ENCODE data around the gene ZBTB42.

The ZBTB42 gene

DNA sequence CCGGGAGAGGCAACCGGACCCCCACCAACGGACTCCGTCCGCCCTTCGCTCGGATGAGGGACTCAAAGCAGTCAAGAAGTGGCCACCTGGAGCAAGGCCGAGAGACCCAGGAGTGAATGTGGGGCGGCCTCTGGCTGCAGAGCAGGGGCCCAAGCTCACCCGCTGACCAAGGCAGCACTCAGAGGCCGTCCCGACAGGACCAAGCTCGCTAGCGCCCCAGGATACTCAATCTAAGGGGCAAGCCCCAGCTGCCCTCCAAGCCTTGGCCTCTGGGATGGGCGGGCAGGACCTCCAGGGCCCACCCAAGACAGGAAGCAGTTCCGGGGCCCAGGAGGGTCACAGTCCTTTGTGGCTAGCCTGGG is 6.3 kb upstream of the ZBTB42 start:
- Histone ChIP-seq H3K9me3 (ENCODE audit: low read depth, low read length) (no peaks in the 10 kb centered on the region), H3K27ac (no peak overlapping the region), H3K9ac (ENCODE audit: insufficient read length) (peak overlapping the region; percentile 84), H3K36me3 (ENCODE audit: insufficient read depth, low read length) (no peaks in the 10 kb centered on the region; the same call in 1 of the 2 replicates), H3K4me3 (peak overlapping the region; percentile 86)
- no peak for TF ChIP-seq FOXP2 (optimal IDR thresholded peaks at IDR 0.05; ENCODE audit: control extremely low read depth, extremely low read length, insufficient read depth)
- no peak for TF ChIP-seq EZH2 (IDR thresholded peaks at IDR 0.05)
- TF ChIP-seq POLR2AphosphoS5 (IDR thresholded peaks at IDR 0.05; ENCODE audit: borderline replicate concordance, low read depth, low read length): no peak
- no peak for DNase-seq (ENCODE audit: low read depth, low spot score)

DNA sequence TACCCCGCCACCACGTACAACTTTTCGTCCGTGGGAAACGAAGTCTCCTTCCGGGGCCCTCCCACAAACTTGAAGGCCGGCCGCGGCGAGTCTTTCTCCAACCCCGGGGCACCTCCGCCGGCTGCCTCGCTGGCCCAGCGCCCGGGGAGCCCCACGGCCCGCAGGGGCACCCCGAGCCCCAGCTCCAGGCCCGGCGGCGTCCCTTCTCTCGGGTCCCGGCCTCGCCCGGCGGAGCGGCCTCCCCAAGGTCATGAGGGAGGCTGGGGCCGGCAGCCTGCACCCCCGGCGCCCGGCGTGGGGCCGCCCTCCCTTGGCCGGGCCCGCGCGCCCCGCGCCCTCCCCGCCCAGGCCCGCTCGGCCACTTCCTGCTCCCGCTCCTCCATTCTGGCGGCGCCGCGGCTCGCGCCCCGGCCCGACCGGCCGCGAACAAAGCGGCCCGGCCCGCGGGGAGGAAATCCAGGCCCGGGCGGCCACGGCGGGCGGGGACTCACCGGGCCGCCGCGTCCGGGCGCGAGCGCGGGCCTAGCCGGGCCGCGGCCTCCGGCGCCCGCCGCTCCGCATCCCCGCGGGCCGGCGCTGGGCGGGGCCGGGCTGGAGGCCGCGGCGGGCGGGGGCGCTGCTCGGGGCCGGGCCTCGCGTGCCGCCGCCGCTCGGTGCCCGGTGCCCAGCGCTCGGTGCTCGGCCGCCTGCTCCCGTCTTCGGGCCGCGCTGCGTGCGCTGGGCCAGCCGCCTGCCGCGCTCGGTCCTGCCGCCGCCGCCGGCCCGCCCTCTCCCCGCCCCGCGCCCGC is 5.7 kb upstream of the ZBTB42 start, which contains the start of gene AKT1:
TSS of gene AKT1 (minus strand) at position 756 of the 788 bp plus-strand sequence. CDS start 3,105 bp downstream, outside the sequence.
- Histone ChIP-seq H3K9me3 (ENCODE audit: low read depth, low read length) (no peaks in the 10 kb centered on the region), H3K36me3 (ENCODE audit: insufficient read depth, low read length) (no peaks in the 10 kb centered on the region; the same call in 1 of the 2 replicates), H3K27ac (no peak within 1 kb of the TSS), H3K4me3 (peak within 1 kb of the TSS; percentile 86), H3K9ac (ENCODE audit: insufficient read length) (peak within 1 kb of the TSS; percentile 84)
- DNase-seq (ENCODE audit: low read depth, low spot score): no peak
- TF ChIP-seq EZH2 (IDR thresholded peaks at IDR 0.05): no peak
- no peak for TF ChIP-seq POLR2AphosphoS5 (IDR thresholded peaks at IDR 0.05; ENCODE audit: borderline replicate concordance, low read depth, low read length)
- no peak for TF ChIP-seq FOXP2 (optimal IDR thresholded peaks at IDR 0.05; ENCODE audit: control extremely low read depth, extremely low read length, insufficient read depth)

DNA sequence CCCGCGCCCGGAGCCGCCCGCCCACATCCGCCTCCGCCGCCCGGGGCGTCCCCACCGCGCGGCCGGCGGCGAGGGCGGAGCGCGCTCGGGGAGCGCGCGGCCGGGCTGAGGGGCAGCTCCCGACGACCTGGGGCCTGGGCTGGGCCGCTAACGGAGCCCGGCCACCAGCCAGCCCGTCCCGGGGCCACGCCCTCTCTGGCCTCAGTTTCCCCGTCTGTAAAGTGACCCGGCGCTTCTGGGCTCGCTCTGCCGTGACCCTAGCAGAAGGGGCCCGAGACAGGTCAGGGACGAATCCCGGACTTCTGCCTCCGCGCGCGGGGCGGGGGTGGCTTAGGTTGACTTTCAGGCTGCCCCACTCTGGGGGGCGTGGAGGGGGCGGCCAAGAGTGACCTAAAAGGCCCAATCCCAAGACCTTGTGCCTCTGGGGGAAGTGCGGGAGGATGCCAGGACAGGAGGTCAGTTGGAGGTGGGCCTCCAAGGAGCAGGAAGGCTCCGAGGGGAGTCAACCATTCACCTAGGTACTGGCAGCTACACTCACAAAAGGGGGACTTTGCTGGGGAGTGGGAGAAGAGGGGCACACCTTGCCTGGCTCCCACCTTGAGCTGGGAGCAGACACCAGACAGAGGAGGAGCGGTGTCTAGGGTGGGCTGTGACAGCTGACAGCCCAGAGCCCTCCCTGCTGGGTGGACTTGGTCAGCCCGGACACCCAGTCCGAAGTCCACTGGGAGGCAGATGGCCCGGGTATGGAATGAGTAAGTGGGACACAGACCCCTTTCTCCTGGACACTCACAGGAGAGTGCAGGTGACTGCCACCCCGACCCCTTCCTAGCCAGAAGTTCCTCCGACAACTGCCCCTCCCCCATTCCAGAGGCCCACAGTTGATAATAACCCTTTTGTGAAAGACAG is 4.9 kb upstream of the ZBTB42 start:
- Histone ChIP-seq H3K27ac (no peak overlapping the region), H3K4me3 (peak overlapping the region; percentile 74), H3K36me3 (ENCODE audit: insufficient read depth, low read length) (no peaks in the 10 kb centered on the region; the same call in 1 of the 2 replicates), H3K9me3 (ENCODE audit: low read depth, low read length) (no peaks in the 10 kb centered on the region), H3K9ac (ENCODE audit: insufficient read length) (peak overlapping the region; percentile 59)
- TF ChIP-seq POLR2AphosphoS5 (IDR thresholded peaks at IDR 0.05; ENCODE audit: borderline replicate concordance, low read depth, low read length): no peak
- no peak for DNase-seq (ENCODE audit: low read depth, low spot score)

DNA sequence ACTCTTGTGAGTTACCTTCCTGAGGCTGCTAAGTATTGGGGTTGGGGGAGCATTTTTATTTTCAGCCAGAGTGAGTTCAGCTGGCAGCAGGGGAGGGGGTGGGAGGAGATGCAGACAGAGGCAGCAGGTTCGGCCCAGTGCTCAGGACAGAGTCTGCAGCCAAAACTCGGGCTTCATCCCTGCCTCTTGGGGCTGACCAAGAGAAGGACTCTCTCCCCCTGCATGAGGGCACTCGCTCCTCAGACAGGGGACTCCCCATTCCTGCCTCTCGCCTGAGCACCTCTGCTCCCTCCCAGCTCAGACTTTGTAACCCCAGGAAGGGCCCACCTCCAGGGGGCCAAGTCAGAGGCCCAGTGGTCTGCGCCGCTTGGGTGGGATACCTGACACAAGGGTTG is 4.2 kb upstream of the ZBTB42 start:
- no peaks in the 10 kb centered on the region for H3K36me3 ChIP-seq (ENCODE audit: insufficient read depth, low read length)
- H3K9me3 ChIP-seq (ENCODE audit: low read depth, low read length): no peaks in the 10 kb centered on the region
- no peak overlapping the region for H3K4me3 ChIP-seq
- no peak overlapping the region for H3K9ac ChIP-seq (ENCODE audit: insufficient read length)
- no peak for DNase-seq (ENCODE audit: low read depth, low spot score)
- no peak overlapping the region for H3K27ac ChIP-seq
- TF ChIP-seq POLR2AphosphoS5 (IDR thresholded peaks at IDR 0.05; ENCODE audit: borderline replicate concordance, low read depth, low read length) (no peak), EZH2 (IDR thresholded peaks at IDR 0.05) (no peak), FOXP2 (optimal IDR thresholded peaks at IDR 0.05; ENCODE audit: control extremely low read depth, extremely low read length, insufficient read depth) (no peak)

DNA sequence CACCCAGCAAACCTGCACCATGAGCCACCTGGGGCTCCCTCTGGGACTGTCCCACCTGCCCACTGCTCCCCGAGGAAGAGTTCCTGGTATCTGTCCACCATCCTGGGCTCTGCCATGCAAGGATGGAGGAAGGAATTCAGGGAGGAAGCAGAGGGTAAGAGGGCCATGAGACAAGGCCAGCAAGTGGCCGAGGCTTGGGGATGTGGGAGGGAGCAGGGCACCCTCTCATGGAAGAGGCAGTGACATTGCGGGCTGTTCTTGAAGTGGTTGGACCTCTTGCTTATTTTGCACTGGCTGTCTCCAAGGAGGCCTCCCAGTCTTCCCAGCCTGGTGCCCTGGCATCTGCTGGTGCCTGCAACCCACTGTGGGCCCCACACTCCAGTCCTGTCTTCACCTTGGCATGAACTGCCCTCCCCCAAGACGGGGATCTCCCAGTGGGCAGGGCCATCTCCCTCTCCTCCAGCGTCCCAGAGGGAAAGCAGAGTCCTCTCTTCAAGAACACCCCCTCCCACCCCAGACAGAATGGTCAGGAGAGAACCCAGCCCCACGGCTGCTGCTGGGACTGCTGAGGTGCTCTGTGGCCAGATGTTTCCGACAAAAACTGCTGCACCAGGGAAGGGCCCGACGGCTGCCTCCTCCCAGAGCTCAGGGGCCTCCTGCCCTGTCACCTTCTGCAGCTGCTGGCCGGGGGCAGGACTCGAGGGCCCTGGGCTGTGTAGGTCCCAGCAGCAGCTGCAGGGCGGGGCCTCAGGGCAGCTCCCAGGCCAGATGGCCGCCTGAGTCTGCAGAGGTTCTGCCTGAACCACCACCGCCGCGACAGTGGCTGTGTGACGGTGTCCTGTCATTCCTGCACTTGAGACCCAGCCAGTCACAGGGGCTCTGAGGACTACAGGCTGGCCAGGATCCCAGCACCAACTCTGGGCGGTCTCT is 3.5 kb upstream of the ZBTB42 start:
- H3K4me3 ChIP-seq: no peak overlapping the region
- no peak for DNase-seq (ENCODE audit: low read depth, low spot score)
- no peak for TF ChIP-seq POLR2AphosphoS5 (IDR thresholded peaks at IDR 0.05; ENCODE audit: borderline replicate concordance, low read depth, low read length)
- TF ChIP-seq EZH2 (IDR thresholded peaks at IDR 0.05): no peak
- TF ChIP-seq FOXP2 (optimal IDR thresholded peaks at IDR 0.05; ENCODE audit: control extremely low read depth, extremely low read length, insufficient read depth): no peak
- H3K9me3 ChIP-seq (ENCODE audit: low read depth, low read length): no peaks in the 10 kb centered on the region
- H3K27ac ChIP-seq: no peak overlapping the region
- H3K36me3 ChIP-seq (ENCODE audit: insufficient read depth, low read length): no peaks in the 10 kb centered on the region
- no peak overlapping the region for H3K9ac ChIP-seq (ENCODE audit: insufficient read length)

DNA sequence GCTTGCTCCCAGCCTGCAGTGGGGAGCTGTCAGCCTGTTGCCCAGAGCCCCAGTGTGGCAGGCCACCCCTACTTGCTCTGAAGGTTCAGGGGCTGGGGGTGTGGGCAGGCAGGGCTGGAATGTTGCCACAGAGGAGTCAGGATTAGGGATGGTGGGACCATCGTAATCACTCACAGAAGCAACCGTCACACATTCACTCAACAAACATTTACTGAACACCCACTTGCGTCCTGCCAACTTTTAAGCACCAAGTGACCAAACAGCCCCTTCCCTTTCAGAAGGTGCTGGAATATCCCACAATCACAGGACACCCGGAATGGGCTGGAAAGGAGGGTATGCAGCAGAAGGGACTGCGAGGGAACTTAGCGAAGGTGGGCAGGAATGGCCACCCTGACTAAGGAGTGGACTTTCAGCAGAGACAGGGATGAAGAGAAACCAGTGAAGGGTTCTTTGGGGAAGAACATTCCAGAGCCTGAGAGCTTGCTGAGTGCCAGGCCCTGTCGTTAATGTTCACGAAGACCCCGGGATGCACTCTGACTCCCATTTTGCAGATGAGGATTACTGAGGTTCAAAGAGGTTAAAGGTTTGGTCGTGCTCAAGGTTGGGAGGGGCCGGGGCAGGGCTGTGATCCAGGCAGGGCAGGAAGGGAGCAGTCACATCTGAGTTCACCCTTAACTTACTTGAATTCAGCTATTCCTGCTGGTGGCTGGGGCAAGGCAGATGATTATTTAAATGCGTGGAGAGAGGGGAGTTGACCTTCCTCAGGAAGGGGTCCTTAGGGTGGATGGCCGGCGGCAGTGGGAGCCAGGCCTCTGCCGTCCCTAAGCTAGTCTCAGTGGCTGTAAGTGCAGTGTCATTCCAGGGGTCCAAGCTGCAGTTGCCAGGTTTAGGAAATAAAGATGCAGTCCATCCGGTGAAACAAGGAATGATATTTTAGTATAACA is 2.3 kb upstream of the ZBTB42 start:
- H3K9ac ChIP-seq (ENCODE audit: insufficient read length): no peak overlapping the region
- no peak for TF ChIP-seq EZH2 (IDR thresholded peaks at IDR 0.05)
- TF ChIP-seq POLR2AphosphoS5 (IDR thresholded peaks at IDR 0.05; ENCODE audit: borderline replicate concordance, low read depth, low read length): no peak
- no peak for TF ChIP-seq FOXP2 (optimal IDR thresholded peaks at IDR 0.05; ENCODE audit: control extremely low read depth, extremely low read length, insufficient read depth)
- H3K9me3 ChIP-seq (ENCODE audit: low read depth, low read length): no peaks in the 10 kb centered on the region
- H3K27ac ChIP-seq: no peak overlapping the region
- no peak for DNase-seq (ENCODE audit: low read depth, low spot score)
- H3K36me3 ChIP-seq (ENCODE audit: insufficient read depth, low read length): no peaks in the 10 kb centered on the region
- no peak overlapping the region for H3K4me3 ChIP-seq

Measured in SK-N-MC (cell line).